NCI-H748 treated with DMSO at 0.1 percent for 48 hours (cell line): ENCODE measurements around the gene MMP2.

Experiments
- DNase-seq: peaks from one replicate; lab custom pipeline; 2025; lab: John Stamatoyannopoulos, UW

MMP2 gene

DNA sequence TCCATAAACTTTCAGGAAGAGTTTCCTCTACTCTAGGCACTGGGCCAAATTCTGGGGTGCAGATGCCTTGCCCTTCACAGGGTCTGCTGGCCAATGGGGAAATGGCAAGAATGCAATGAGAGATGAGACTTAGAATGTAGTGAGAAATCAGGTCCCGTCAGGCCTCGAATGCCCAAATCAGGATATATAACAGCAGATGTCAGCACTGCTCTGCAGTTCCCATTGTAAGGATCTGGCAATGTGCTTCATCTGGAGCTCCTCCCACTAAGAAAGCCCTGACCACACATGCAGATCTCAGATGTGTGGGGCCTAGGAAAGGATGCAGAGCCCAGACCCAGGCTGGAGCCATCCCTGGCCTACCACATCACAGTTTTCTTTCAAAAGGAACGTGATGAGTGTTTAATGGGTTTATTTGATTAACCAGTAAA, 16.0 kb downstream of the MMP2 start:
- no peak for DNase-seq

DNA sequence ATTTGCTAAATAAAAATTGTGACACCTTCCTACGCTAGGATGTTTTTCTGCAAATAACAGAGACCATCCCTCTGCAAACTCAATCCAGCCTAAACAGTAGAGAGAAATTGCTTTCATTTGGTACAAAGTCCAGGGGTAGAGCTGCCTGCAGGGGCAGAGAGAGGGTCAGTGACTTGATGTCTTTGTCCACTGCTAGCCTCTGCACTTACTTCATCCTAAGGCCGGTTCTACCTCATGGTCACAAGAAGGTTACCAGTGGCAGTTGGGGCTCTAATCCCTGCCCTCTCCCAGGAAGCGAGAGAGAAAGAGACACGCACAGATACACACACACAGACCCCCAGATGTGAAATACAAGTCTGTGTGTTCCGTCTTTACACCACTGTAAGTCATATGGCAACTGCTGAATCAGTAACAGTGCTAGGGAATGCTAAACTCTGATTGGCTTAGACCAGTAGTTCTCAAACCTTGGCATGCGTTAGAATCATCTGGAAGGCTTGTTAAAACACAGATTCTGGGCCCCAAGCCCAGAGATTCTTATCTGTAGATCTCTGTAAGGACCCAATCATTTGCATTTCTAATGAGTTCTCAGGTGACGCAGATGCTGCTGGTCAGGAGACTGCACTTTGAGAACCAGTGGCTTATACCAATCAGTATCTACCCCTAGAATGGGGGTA, 16.8 kb downstream of the MMP2 start:
- no peak for DNase-seq

DNA sequence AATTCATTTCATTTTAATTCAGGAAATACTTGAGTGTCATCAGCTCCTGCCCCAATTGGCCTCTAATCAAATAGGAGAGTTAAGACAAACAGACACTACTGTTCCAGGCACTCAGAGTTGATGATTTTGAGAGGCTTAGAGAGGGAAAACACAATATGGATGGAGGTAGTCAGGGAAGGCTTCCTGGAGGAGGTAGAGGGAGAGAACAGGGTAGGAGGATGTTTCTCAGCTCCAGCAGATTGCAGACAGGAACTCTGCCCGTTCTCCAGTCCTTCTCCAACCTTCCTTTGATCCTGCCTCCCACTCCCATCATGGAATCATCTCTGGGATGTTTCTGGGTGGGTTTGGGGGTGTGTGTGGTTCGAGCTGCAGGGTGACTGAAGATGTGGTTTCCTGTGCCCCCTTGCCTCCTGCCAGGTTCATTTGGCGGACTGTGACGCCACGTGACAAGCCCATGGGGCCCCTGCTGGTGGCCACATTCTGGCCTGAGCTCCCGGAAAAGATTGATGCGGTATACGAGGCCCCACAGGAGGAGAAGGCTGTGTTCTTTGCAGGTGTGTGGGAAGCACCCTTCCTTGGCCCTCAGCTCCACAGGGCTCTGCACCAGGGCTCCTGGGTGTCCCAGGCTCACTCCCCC, 17.6 kb downstream of the MMP2 start:
- DNase-seq = no peak

DNA sequence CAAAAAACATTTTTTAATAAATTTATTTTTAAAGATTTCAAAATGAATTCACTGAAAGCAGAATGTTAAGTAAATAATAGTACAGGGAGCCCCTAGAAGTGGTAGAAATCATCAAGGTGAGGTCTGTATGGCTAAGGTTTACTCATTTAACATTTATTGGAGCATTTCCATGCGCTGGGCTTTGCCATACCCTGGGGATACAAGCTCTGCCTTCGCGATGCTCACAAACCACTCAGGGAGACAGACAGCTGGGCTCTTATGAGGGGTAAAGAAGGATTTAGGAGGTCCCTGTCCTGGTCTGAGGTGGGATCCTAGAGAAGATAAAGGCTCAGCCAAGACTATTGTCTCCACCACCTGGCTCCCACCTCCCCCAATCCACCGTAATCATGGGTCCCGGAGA, 18.6 kb downstream of the MMP2 start:
- DNase-seq = no peak

DNA sequence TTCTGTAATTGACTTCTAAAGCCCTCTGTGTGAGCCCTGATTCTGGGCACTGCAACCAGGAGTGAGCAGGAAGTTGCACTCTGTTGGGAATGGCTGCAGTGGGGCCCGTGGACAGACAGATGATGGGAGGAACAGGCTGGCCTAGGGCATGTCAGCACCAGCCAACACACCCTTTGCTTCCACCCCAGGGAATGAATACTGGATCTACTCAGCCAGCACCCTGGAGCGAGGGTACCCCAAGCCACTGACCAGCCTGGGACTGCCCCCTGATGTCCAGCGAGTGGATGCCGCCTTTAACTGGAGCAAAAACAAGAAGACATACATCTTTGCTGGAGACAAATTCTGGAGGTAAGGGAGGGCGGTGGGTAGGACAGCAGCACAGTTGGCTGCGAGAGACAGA, 19.1 kb downstream of the MMP2 start:
- DNase-seq = no peak

DNA sequence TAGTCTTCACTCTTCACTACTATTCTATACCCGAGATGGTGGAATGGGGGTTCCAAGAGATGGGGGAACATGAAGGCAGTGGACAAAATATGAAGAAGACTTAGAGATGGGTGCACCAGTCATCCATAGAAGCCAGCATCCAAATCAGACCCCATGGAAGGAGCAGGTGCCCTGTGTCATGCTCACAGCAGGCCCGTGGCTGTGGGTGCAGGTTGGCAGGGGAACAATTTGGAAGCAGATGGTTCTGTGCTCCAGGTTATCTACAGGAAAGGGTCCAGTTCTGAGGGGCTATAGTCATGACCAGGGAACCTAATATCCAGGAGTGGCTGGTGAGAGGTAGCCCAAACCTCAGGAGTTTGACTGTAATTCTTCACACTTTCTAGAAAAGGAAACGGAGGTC, 20.3 kb downstream of the MMP2 start:
- no peak for DNase-seq

DNA sequence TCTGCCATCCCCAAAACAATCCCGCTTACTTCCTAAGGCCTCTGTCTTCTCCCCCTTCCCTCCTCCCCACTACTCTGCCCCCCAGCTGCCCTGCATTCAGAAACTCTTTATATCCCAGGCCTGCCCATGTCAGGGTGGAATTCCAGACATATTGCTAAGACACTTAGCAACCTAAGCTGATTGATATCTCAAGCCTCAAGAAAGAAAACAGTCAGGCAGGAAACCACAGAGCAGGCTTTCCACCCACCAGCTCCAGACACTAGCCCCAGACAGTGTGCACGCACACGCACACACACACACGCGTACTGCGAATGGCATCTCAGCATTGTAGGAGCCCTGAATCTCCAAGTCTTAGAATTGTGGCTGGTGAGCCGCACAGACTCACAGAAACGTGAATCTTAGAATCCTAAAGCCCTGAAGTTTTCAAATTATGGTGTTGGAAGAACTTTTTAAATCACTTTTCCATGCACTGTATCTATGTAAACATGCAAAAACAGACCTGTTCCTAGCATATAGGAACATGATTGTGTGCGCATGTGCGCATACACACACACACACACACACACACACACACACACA, 21.0 kb downstream of the MMP2 start:
- DNase-seq = no peak

DNA sequence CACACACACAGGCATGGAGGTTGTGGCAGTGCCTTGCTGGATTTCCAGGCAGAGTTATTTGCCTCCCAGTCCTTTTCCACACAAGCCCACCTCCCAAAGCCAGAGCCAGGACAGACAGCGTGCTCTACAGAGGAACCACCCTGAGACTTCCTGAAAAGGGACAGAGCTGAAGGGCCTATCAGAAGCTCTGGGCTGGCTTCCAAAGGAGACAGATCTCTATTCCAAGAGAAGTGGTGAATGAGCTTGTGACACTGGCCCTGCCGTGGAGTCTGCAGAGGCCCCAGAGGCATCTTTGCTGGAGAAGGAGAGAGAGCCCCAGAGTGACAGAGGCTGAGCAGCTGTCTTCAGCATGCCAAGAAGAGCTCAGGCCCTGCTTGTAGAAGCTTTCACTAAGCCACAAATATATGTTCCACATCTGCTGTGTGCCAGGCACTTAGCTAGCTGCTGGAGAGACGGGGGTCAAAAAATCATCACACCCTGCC, 21.6 kb downstream of the MMP2 start:
- DNase-seq = no peak

DNA sequence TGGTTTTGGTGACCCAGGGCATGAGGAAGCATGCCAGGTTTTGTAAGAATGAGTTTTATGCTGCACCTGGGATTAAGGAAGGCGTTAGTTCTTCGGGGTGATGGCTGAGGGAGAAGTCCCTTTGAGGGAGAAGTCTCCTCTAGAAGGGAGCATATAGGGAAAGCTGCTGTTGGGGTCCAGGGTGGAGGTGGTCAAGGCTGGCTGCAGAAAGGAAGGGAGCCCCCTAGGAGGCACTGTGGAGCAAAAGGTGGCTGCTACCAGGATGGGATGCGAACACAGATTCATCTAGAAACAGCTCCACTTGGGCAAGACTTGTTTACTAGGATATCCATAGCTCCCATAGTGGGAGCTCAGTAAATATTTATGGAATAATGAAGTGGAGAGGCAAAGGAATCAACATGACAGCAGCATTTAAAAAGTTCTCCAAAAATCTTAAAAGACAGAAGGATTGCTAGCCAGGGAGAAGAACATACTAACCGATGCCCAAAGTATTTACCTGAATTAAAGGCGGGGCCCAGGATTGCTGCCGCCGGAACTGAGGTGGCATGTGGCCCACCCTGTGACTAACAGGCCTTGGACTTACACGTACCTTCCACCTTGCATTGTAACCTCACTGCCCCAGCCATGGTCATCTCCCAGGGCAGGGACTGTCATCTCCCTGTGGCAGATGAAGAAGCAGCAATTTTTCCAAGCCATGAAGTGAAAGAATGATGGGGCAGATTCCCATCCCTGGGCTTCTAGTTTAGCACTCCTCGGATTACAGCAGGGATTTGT, 22.7 kb downstream of the MMP2 start:
- no peak for DNase-seq

DNA sequence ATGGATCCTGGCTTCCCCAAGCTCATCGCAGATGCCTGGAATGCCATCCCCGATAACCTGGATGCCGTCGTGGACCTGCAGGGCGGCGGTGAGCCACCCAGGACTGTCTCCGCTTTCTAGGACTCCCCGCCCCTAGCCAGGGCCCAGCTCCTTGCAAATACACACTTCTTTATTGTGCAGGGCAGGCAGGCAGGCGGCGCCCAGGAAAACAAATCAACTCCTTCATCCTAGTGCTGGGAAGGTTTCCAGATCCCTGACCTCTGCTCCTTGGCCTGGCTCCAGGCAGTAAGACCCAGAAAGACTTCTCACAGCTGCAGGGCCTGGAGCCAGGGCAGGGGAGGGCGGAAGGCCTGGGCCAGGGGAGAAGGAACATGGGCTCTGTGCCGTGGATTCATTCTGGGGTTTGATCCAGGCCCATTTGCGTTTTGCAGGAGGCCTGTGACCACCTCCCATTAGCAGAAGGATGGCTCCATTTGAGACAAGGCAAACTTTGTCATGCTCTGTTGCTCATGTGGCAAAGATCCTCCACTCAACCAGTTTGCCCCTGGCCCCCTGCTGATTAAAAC, 23.9 kb downstream of the MMP2 start:
- DNase-seq = no peak

DNA sequence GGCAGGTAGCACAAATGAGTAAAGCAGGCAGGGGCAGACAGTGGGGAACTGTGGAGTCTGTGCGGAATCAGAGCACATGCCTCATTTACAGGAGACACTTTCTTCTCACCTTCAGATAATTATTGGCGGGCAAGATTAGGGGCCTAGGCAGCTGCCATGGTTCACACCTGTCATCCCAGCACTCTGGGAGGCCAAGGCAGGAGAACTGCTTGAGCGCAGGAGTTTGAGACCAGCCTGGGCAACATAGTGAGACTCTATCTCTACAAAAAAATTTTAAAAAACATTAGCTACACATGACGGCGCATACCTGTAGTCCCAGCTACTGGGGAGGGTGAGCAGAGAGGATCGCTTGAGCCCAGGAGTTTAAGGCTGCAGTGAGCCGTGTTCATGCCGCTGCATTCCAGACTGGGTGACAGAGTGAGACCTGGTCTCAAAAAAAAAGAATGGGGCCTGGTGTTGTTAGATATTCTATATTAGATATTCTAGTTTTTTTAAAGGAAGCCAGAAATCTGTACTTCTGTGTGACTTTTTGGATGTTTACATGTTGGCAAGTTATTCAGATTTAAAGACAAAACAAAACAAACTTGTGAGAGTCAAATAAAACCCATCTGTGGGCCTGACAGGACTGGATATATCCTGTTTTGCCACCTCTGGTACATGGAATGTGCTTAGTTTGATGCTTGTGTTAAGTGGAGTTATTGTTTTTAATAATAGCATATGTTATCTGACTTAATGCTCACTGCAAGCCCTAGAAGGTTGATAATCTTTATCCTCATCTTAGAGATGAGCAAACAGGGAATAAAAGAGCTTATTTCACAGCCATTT, 24.9 kb downstream of the MMP2 start:
- DNase-seq = no peak

DNA sequence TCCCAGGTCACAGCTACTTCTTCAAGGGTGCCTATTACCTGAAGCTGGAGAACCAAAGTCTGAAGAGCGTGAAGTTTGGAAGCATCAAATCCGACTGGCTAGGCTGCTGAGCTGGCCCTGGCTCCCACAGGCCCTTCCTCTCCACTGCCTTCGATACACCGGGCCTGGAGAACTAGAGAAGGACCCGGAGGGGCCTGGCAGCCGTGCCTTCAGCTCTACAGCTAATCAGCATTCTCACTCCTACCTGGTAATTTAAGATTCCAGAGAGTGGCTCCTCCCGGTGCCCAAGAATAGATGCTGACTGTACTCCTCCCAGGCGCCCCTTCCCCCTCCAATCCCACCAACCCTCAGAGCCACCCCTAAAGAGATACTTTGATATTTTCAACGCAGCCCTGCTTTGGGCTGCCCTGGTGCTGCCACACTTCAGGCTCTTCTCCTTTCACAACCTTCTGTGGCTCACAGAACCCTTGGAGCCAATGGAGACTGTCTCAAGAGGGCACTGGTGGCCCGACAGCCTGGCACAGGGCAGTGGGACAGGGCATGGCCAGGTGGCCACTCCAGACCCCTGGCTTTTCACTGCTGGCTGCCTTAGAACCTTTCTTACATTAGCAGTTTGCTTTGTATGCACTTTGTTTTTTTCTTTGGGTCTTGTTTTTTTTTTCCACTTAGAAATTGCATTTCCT, 26.5 kb downstream of the MMP2 start:
- no peak for DNase-seq

DNA sequence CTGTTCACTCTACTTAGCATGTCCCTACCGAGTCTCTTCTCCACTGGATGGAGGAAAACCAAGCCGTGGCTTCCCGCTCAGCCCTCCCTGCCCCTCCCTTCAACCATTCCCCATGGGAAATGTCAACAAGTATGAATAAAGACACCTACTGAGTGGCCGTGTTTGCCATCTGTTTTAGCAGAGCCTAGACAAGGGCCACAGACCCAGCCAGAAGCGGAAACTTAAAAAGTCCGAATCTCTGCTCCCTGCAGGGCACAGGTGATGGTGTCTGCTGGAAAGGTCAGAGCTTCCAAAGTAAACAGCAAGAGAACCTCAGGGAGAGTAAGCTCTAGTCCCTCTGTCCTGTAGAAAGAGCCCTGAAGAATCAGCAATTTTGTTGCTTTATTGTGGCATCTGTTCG, 27.1 kb downstream of the MMP2 start:
- DNase-seq = peak; percentile 1

DNA sequence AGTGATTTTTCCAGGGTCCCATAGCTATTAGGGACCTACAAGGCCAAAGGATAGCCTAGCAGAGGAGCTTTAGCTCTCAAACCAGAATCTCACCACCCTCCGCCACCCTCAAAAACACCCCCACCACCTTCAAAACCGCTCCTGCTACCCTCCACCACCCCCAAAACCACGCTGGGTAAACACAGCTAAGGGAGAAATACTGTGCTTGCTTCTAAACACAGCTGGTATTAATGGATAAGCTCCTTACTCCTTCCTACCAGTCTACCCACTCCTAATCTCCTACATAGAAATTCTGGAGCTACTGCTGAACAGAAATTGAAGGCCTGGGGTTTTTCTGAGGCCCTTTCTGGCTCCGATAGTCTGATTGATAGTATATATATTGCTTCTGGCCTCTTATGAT, 27.7 kb downstream of the MMP2 start:
- DNase-seq = no peak

DNA sequence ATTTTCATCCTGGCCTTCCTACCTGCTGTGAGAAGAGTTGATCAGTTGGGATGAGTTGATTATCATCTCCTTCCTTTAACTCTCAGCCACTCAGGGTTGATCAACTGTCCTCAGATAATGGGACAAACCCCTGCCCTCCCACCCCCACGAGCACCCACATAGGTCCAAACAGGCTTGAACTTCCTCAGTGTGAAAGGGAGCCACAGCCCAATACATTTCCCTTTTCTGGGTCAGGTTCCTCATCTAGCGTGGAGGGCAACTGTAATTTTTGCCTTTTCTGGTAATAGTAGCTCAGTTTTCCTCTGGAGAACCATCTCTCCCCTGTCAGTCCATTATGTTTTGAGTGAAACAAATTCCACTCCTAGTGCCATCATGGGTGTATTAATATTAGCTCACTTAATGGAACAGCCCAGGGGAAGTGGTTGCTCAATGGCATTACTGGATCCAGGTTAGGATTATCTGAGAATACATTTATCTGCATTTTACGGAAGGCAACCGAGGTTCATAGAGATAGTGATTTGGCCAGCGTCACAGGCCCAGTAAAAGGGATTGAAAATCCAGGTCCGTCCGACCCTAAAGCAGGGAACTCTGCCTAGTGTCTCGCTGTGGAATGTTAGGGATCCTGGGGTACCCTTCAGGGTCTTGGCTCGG, 29.4 kb downstream of the MMP2 start:
- DNase-seq = no peak

DNA sequence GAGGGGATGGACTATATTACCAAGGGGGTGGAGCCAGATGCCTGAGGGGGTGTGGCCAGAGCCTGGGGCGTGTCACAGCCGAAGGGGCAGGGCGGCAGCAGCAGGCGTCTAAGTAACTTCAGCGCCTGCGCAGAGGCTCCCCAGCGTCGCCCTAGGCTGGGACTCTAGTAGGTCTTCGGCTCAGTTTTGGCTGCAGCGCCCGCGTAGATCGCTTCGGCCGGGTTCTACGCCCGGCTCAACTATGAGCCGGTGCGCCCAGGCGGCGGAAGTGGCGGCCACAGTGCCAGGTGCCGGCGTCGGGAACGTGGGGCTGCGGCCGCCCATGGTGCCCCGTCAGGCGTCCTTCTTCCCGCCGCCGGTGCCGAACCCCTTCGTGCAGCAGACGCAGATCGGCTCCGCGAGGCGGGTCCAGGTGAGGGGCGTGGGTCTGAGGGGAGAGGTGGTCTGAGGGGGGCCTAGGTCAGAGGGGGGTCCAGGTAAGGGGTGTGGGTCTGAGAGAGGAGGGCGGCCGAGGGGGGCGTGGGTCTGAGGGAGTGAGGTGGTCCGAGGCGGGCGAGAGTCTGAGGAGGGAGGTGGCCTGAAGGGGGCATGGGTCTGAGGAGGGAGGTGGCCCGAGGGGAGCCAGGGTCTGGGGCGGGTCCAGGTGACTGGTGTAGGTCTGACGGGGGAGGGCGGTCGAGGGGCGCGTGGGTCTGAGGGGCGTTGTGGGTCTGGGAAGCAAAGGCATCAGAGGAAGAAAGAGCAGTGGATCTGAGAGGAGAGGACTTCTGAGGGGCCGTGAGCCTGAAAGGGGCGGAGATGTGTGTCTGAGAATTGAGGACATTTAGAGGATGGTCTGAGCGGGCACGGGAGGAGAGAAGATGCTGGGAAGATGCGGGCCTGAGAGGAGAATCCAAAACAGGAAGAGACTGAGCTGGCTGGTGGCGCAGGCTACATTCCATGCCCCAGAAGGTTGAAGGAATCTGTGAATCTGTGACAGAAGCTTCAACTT, 30.2 kb downstream of the MMP2 start, which contains the start of gene LPCAT2:
LPCAT2 (plus strand) TSS at position 132 of the 991 bp plus-strand sequence; CDS start at position 242, 110 bp downstream.
- DNase-seq = peak; percentile 33

DNA sequence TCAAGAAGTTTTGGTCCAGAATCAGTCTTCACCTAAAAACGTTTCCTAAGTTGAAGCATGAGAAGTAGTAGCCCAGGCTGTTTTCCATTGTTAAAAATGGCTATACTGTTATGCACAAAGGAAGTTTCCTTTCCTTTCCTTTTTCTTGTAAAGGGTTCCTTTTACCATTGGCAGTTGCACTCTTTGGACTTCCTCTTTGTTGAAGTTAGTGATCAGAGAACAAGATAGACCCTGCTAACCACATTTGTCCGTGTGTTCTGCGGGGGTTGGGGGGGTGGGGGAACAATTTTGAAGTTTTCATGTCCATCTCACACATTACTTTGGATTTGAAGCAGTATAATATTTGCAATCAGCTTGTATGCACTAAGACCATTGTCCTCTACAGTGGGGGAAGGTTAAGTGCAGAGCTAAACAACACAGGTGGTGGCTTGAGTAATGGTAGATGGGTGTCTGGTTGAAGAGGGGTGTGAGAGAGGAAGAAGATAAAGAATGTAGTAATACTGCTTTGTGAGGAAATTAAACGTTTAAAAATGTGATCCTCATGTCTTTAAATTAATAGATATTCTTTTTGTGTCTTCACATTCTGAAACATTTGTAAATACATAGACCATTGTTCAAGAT, 31.3 kb downstream of the MMP2 start:
- DNase-seq = no peak

DNA sequence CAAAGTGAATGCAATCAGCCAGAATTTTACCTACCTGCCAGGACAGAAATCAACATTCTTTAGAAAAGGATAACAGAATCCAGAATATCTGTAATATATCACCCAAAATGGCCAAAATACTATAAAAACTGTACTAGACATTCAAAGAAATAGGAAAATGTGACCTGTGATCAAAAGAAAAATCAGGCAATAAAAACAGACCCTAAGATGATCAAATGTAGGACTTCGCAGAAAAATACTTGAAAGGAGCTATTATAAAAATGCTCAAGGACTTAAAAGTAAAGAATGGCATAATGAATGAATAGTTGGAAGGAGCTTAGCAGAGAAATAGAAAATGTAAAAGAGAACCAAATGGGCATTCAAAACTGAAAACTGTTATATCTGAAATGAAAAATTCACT, 33.9 kb downstream of the MMP2 start:
- DNase-seq = no peak

DNA sequence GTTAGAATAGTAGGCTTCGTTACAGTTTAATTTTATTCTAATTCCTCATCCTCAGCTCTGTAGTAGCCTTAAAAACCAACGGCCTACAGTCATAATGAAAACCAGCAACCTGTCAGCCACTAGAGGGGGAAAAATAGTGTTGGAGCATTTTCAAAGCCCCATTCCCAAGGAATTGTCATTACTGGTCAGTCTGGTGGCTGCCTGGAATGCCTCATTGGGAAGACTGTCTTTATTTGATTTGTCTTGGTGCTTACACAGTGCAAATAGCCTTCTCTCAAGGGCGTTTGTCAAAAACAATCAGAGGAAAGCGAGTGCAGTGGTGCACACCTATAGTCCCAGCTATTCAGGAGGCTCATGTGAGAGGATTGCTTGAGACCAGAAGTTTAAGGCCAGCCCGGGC, 34.6 kb downstream of the MMP2 start:
- DNase-seq = no peak
